GM13977 (cell line): ENCODE data around the gene TUBA3E.
"Not testable (repeated sequence)": the region's sequence is repeated elsewhere in the genome, so short reads cannot be mapped to it uniquely, and the experiment has no call there.

Experiments
- DNase-seq: peaks from one replicate; pipeline ENCODE4 v3.0.0; 2012; ENCODE audit warnings: low spot score
- CTCF ChIP-seq: IDR thresholded peaks from 2 replicates; pipeline ENCODE4 v1.5.1; 2012; ENCODE audit warnings: mild to moderate bottlenecking, control low read depth; ENCODE audit not compliant: insufficient read depth; ENCODE audit errors: extremely low read depth, missing control alignments
- in situ Hi-C: fragments of 300-500 bp; cut with MboI; formaldehyde crosslinking; loops from one replicate; pipeline ENCODE4 v1.12.0; 2022; ENCODE audit warnings: low sequenced_read_pairs, low pct_unique_long_range_greater_than_20kb, mixed read lengths, inconsistent platforms; ENCODE audit not compliant: unreplicated experiment

The TUBA3E gene

DNA sequence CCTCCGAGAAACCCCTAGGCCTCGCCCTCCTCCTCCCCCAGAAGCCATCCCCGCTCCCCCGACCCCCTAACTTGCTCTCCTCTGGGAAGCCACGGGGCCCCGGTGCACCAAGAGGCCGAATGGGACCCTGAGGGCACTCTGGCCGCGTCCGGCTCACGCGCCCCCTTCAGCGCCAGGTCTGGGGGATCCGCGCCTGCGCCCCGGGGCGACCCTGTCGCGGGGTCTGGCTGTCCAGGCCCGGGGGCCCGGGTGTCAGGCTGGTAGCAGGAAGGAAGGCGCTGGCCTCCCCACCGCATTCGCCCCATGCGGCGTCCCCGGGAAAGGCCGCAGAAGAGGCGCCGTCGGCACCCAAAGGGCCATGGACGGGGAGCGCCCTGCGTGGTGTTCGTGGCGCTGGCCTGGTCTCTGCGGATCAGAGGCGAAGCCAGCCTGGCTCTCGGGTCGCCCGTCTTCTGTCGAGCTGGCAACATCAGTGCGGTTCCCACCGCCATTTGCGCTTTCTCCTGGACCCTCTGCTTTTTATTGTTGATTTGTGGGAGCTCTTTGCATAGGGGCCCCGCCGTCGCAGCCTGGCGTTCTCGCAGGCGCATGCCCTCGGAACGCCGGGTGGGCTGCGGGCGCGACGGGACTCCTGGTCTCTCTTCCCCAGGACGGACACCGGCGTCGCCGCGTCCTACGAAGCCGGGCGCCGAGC lies 30.4 kb upstream of the TUBA3E start:
- DNase-seq, in situ Hi-C loops: not testable (repeated sequence)

- in situ Hi-C loops, DNase-seq: not testable (repeated sequence)
Measured at GRCh38 chr2:130228005-130228404, 29.8 kb upstream of the TUBA3E start.

GRCh38 chr2:130222523-130222922 lies 24.3 kb upstream of the TUBA3E start:
- in situ Hi-C loops, DNase-seq: not testable (repeated sequence)

DNA sequence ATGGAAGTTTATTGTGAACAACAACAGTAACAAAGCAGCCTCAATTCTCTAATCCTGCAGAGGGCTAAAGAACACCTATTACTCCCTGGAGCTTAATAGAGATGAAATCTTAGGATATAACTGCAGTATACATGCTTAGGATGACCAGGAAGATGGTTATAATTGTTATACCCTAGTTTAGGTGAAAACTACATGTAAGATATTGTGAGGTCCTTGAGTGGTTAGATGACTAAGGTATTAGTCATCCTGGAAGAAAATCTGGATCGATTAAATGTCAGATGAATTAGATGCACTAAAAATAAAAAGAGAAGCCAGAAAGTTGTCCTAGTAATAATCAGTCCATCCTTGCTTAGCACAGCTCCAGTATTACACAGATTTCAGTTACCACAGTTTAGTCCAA lies 22.3 kb upstream of the TUBA3E start:
- in situ Hi-C loops, DNase-seq: not testable (repeated sequence)

DNA sequence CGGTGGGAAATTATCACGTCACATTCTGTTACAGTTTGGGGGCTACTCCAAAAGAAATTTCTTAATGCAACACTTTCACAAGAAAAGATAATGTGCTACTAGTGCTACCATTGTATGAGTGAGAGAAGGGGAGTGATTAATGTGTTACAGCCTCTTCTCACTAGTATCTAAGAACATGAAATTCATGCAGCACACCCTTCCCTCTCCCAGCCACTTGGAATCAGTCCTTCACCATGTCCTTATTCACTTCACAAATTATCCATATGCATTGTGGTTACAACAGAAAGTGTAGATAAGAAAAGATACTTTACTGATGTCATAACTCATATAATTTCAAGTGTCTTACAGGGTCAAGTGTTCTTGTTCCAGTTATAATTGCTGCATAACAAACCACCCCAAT lies 20.9 kb upstream of the TUBA3E start:
- in situ Hi-C loops, DNase-seq: not testable (repeated sequence)

DNA sequence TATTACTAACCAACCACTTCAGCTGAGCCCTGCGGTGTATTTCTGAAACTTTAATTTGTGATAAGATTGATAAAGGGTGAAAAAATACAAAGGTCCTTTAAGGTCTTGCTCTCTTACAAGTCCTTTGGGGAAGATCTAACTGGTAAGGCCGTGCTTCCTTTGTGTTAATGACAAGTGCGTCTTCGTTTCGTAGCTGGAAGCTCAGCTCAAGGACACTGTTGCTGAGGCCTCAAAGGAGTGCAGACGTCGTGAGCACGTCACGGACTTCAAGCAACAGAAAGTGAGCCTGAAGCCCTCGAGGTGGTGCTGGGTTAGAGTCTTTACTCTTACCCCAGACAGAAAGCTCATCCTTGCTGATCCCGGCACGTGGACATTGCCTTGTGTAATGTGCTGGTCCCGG lies 8.8 kb upstream of the TUBA3E start:
- DNase-seq, in situ Hi-C loops: not testable (repeated sequence)

- in situ Hi-C loops, result not testable (repeated sequence)
Measured at GRCh38 chr2:130203150-130203549, 4.9 kb upstream of the TUBA3E start.

GRCh38 chr2:130202518-130202917 lies 4.3 kb upstream of the TUBA3E start:
- in situ Hi-C loops, DNase-seq: not testable (repeated sequence)

More at GRCh38 chr2:130203150-130203549, 4.9 kb upstream of the TUBA3E start:
- DNase-seq, result not testable (repeated sequence)

GRCh38 chr2:130196052-130196451 lies 2.2 kb downstream of the TUBA3E start:
- in situ Hi-C loops, DNase-seq: not testable (repeated sequence)

DNA sequence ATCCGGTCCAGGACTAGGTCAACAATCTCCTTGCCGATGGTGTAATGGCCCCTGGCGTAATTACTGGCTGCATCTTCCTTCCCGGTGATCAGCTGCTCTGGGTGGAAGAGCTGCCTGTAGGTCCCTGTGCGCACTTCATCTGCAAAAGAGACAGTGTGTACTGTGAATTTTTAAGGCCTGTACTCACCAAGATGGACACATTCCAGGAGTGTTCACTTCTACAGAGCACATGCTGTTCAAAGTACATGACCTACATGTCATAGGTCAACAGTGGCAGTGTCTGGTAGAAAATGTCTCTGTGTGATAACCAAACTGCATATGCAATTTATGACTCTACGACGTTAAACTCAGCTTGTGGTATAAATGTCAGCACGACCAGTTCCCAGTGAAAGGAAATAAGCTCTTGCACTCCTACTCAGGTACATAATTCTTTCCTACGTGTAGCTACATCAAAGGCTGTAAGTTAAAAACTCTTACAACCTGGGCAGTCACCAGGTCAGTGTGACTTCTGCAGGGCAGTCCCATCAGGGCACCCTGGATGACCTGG lies 3.1 kb downstream of the TUBA3E start:
- DNase-seq, in situ Hi-C loops: not testable (repeated sequence)

- in situ Hi-C loops, result not testable (repeated sequence)
Measured at GRCh38 chr2:130193824-130194223, 4.4 kb downstream of the TUBA3E start.

DNA sequence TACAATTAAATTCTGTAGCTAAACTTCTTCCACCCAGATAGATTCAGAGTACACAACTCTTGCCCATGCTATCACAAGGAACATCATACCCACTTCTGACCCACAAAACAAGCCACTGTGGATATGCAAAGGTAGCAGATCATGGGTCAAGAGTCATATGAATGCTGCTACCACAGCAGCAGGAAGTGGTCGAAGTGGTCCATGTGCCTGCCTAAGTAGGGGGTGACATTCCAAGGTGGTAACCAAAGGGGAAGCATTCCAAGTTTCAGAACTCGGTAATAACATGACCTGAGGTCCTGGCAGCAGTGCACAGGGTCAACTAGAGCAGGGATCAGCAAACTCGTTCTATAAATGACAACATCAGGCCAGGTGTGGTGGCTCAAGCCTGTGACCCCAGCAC lies 5.8 kb downstream of the TUBA3E start:
- in situ Hi-C loops, result not testable (repeated sequence)

More at GRCh38 chr2:130193824-130194223, 4.4 kb downstream of the TUBA3E start:
- not testable (repeated sequence) for DNase-seq

GRCh38 chr2:130191319-130191718 lies 6.9 kb downstream of the TUBA3E start:
- DNase-seq, in situ Hi-C loops: not testable (repeated sequence)

More for the DNA sequence above, 5.8 kb downstream of the TUBA3E start:
- not testable (repeated sequence) for DNase-seq

- in situ Hi-C loops, result no loop called here
- no peak for DNase-seq
- no peak for TF ChIP-seq CTCF
Measured at GRCh38 chr2:130190237-130190636, 8.0 kb downstream of the TUBA3E start.

GRCh38 chr2:130188958-130189357 lies 9.3 kb downstream of the TUBA3E start:
- not testable (repeated sequence) for DNase-seq
- in situ Hi-C loops, result loop anchor here (5.0 kb wide), 1 partner anchor 1298 kb away; no protein-coding TSS in a partner anchor

DNA sequence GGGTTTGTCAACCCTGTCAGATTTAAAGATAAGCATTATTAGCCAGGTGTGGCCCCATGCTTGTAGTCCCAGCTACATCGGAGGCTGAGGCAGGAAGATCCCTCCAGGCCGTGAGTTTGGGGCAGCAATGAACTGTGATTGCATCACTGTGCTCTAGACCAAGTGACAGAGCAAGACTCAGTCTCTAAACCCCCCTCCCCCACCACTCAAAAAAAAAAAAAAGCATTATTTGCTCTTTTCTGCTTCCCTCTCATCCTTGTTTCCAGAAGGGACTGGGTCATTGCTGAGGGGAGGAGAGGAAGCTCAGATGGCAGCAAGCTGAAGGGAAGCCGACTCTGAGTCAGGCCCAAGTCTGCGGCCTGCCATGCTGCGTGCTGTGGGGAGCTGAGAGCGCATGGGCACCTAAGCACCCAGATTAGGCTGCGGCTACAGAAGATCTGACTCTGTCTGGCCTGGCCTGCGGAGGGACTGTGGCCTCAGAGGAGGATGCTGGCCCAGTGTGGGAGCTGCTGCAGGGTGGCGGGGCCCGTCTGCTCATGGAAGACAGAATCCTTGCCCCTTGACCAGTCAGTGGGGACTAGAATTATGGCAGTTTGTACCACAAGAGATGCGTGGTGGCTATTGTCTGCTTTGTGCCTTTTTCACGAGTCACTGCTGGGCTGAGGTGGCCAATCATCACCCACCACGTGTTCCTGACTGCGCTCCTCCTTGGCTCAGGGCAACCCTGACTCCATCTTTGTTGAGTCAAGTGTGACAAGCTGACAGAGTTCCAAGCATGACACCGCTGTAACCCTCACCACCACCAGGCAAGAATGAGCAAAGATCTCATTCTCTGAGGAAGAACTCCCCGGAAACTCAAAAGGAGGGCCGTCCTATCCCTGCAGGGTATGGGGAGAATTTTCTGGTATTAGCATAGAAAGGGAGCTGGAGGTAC lies 10.1 kb downstream of the TUBA3E start:
- in situ Hi-C loops, result loop anchor here (5.0 kb wide), 1 partner anchor 1299 kb away; no protein-coding TSS in a partner anchor
- DNase-seq, result not testable (repeated sequence)
